ENCODE data around the gene STAMBP.

Gene STAMBP

GRCh38 chr2:73906847-73907505 lies 78.2 kb downstream of the STAMBP start:
- DNase-seq (ENCODE audit: low read depth), result no peak

- no peak for DNase-seq (ENCODE audit: low read depth)
Measured at GRCh38 chr2:73907840-73908452, 79.2 kb downstream of the STAMBP start.

- no peak for DNase-seq (ENCODE audit: low read depth)
Measured at GRCh38 chr2:73908689-73909652, 80.2 kb downstream of the STAMBP start.

GRCh38 chr2:73910873-73911547 lies 82.2 kb downstream of the STAMBP start:
- DNase-seq (ENCODE audit: low read depth), result no peak

GRCh38 chr2:73911548-73912208 lies 82.9 kb downstream of the STAMBP start:
- no peak for DNase-seq (ENCODE audit: low read depth)

- DNase-seq (ENCODE audit: low read depth), result no peak
Measured at GRCh38 chr2:73913414-73914054, 84.8 kb downstream of the STAMBP start.

GRCh38 chr2:73914667-73915066 lies 85.9 kb downstream of the STAMBP start:
- DNase-seq (ENCODE audit: low read depth), result no peak

GRCh38 chr2:73915437-73915993 lies 86.8 kb downstream of the STAMBP start:
- DNase-seq (ENCODE audit: low read depth), result no peak

- DNase-seq (ENCODE audit: low read depth), result no peak
Measured at GRCh38 chr2:73916666-73917065, 87.9 kb downstream of the STAMBP start.

- DNase-seq (ENCODE audit: low read depth), result no peak
Measured at GRCh38 chr2:73917296-73917695, 88.5 kb downstream of the STAMBP start.

GRCh38 chr2:73917696-73918207 lies 89.0 kb downstream of the STAMBP start:
- no peak for DNase-seq (ENCODE audit: low read depth)

GRCh38 chr2:73918856-73919255 lies 90.1 kb downstream of the STAMBP start:
- no peak for DNase-seq (ENCODE audit: low read depth)

GRCh38 chr2:73919596-73920228 lies 91.0 kb downstream of the STAMBP start:
- DNase-seq (ENCODE audit: low read depth), result no peak

- DNase-seq (ENCODE audit: low read depth), result no peak
Measured at GRCh38 chr2:73920577-73921545, 92.1 kb downstream of the STAMBP start.

GRCh38 chr2:73921581-73921980 lies 92.8 kb downstream of the STAMBP start:
- no peak for DNase-seq (ENCODE audit: low read depth)

GRCh38 chr2:73922681-73923080 lies 93.9 kb downstream of the STAMBP start:
- no peak for DNase-seq (ENCODE audit: low read depth)
